ENCODE measurements around the gene RASAL3. TPM values are rescaled to one million over a fixed set of nuclear protein-coding genes. Genes with fewer than 3 reads are reported as not detected.

Gene RASAL3
- total RNA-seq, 1 donor from 2014 or later = not detected

DNA sequence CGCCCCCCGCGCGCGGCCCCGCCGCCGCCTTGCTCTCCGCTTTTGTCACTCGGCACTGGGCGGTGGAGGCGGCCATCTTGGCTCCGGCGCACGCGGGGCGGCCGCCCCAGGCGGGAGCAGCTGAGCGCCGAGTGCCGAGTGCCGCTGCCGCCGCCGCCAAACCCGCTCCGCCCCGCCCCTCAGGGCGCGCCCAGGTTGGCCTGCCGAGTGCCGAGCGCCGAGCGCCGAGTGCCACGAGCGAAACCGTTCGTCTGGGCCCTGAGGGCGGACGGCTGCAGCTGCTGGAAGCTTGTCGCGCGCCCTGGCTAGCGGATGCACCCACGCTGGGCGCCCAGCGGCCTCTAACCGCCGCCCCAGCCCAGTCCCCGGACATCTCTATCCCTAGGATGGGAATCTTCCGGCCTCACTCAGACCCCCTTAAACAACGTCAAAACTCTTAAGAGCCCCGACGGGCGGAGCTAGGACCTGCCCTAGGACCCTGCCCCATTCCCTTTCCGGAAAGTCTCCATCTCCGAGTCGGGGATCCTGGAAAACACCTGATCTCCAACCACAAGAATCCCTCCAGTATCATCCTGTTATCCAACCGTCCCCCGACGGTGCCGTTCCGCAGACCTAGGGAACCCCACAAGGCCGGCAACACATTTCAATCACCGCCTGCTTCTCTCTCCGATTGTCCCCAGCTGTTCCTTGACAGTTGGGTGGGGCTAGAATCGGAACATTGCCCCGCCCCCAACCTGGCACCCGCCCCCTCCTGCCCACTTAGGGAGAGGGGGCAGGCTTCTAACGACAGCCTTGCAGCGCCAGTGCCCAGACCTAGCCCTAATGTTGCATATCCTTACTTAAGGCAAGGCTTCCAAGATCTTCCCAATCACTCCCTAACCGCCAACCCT is 31.5 kb downstream of the RASAL3 start:
- Mint-ChIP-seq H3K27me3 (ENCODE audit: unreplicated experiment) (no peaks in the 10 kb centered on the region), H3K9me3 (ENCODE audit: unreplicated experiment) (no peaks in the 10 kb centered on the region), H3K4me1 (ENCODE audit: unreplicated experiment) (peaks cover 26% of the 10 kb centered on the region), H3K27ac (ENCODE audit: unreplicated experiment) (peak overlapping the region; percentile 95), H3K36me3 (ENCODE audit: unreplicated experiment) (peaks cover 2% of the 10 kb centered on the region), H3K4me3 (ENCODE audit: unreplicated experiment) (peak overlapping the region; percentile 97)
- TF ChIP-seq CTCF (IDR thresholded peaks at IDR 0.05) = no peak
- peak; percentile 98 for DNase-seq (ENCODE audit: extremely low spot score, unreplicated experiment)

- no peaks in the 10 kb centered on the region for H3K27me3 Mint-ChIP-seq (ENCODE audit: unreplicated experiment)
- H3K4me1 Mint-ChIP-seq (ENCODE audit: unreplicated experiment) = peaks cover 24% of the 10 kb centered on the region
- peak overlapping the region; percentile 85 for H3K27ac Mint-ChIP-seq (ENCODE audit: unreplicated experiment)
- peaks cover 6% of the 10 kb centered on the region for H3K36me3 Mint-ChIP-seq (ENCODE audit: unreplicated experiment)
- peak overlapping the region; percentile 95 for H3K4me3 Mint-ChIP-seq (ENCODE audit: unreplicated experiment)
- no peak for TF ChIP-seq CTCF (IDR thresholded peaks at IDR 0.05)
- no peaks in the 10 kb centered on the region for H3K9me3 Mint-ChIP-seq (ENCODE audit: unreplicated experiment)
- peak; percentile 84 for DNase-seq (ENCODE audit: extremely low spot score, unreplicated experiment)
These were observed 32.3 kb downstream of the RASAL3 start for GRCh38 chr19:15432018-15432494.

GRCh38 chr19:15431396-15432017 is 32.8 kb downstream of the RASAL3 start:
- TF ChIP-seq CTCF (IDR thresholded peaks at IDR 0.05) = no peak
- peaks cover 24% of the 10 kb centered on the region for H3K4me1 Mint-ChIP-seq (ENCODE audit: unreplicated experiment)
- DNase-seq (ENCODE audit: extremely low spot score, unreplicated experiment) = no peak
- peak overlapping the region; percentile 85 for H3K27ac Mint-ChIP-seq (ENCODE audit: unreplicated experiment)
- H3K27me3 Mint-ChIP-seq (ENCODE audit: unreplicated experiment) = no peaks in the 10 kb centered on the region
- peaks cover 11% of the 10 kb centered on the region for H3K36me3 Mint-ChIP-seq (ENCODE audit: unreplicated experiment)
- no peaks in the 10 kb centered on the region for H3K9me3 Mint-ChIP-seq (ENCODE audit: unreplicated experiment)
- H3K4me3 Mint-ChIP-seq (ENCODE audit: unreplicated experiment) = peak overlapping the region; percentile 95

GRCh38 chr19:15430526-15431120 is 33.7 kb downstream of the RASAL3 start:
- no peak for DNase-seq (ENCODE audit: extremely low spot score, unreplicated experiment)
- H3K9me3 Mint-ChIP-seq (ENCODE audit: unreplicated experiment) = no peaks in the 10 kb centered on the region
- H3K27me3 Mint-ChIP-seq (ENCODE audit: unreplicated experiment) = no peaks in the 10 kb centered on the region
- H3K4me3 Mint-ChIP-seq (ENCODE audit: unreplicated experiment) = peak overlapping the region; percentile 95
- peak overlapping the region; percentile 76 for H3K27ac Mint-ChIP-seq (ENCODE audit: unreplicated experiment)
- no peak for TF ChIP-seq CTCF (IDR thresholded peaks at IDR 0.05)
- H3K4me1 Mint-ChIP-seq (ENCODE audit: unreplicated experiment) = peaks cover 24% of the 10 kb centered on the region
- peaks cover 18% of the 10 kb centered on the region for H3K36me3 Mint-ChIP-seq (ENCODE audit: unreplicated experiment)
